GM12865 (cell line): Measurements from ENCODE around the gene C1QTNF12.

Source experiments
- DNase-seq: peaks from one replicate; pipeline ENCODE4 v3.0.0; 2010; ENCODE audit warnings: low read depth
- H3K4me3 ChIP-seq: 2 replicates; pipeline ENCODE4 v1.5.1; 2011; ENCODE audit warnings: mild to moderate bottlenecking, low read depth, low read length, control low read depth
- CTCF ChIP-seq: IDR thresholded peaks from 2 replicates; pipeline ENCODE4 v1.5.1; 2011; ENCODE audit warnings: low read length, control low read depth, low read depth, inconsistent platforms; ENCODE audit not compliant: insufficient read depth; ENCODE audit errors: missing control alignments

Gene C1QTNF12

DNA sequence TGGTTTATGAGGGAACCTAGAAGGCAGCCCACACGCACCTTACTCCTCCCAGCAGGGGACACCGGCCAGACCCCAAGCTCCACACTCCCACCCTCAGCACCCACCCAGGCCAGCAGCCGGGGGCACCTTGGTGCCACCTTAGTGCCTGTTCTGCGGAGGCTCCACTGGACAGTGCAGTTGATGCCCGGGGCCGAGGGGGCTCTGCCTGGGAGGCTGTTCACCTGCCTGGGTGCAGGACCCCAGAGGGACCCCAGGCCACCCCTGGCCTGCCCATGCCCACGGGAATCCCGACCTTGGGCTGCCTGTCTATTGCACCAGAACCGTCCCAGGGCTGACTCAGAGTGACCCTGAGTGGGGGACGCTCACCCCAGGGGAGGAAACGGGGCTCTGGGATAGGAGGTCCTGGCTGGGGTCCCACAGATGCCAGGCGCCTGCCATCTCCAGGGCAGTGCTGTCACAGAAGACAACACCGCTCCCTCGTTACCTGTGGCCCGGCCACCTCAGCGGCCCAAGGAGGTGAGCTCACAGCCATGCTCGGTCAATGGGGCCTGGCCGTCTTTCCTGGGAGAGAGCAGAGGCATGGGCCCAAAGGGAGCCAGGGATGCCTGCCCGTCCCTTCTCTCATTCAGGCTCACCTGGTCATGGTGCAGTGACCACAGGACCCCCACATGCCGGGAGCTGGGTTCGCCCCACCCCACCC is 34.4 kb upstream of the C1QTNF12 start:
- no peak for TF ChIP-seq CTCF
- H3K4me3 ChIP-seq = no peak overlapping the region
- DNase-seq = no peak

GRCh38 chr1:1279028-1279427 is 32.5 kb upstream of the C1QTNF12 start:
- TF ChIP-seq CTCF = no peak
- no peak for DNase-seq
- no peak overlapping the region for H3K4me3 ChIP-seq

DNA sequence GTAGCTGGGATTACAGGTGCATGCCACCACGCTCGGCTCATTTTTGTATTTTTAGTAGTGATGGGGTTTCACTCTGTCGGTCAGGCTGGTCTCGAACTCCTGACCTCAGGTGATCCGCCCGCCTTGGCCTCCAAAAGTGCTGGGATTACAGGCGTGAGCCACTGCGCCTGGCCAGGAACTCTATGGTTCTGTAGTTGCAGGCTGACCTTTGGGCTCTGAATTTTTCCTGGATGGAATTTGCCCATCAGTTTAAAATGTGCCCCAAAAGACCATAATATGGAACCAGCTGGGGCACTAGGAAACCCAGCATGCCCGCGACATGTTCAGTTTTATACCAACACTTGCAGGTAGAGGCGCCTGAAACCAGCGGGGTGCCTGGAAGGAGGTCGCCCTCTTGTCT is 32.1 kb upstream of the C1QTNF12 start:
- TF ChIP-seq CTCF = no peak
- H3K4me3 ChIP-seq = no peak overlapping the region
- DNase-seq = no peak

DNA sequence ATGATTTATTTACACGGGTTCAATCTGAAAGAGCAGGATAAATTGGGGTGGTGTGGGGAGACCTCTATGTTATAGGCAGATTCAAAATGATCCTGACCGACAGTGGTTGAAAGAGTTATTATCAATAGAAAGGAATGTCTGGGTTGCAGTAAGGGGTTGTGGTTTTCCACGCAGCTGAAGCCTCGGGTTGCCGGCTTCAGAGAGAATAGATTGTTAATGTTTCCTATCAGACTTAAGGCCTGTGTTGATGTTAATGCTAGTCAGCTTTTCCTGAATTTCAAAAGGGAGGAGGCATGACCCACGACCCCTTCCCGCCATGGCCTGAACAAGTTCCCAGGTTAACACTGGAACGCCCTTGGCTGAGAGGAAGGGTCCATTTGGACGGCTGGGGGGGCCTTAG is 29.3 kb upstream of the C1QTNF12 start:
- no peak for DNase-seq
- TF ChIP-seq CTCF = no peak
- no peak overlapping the region for H3K4me3 ChIP-seq

GRCh38 chr1:1274931-1275431 is 28.5 kb upstream of the C1QTNF12 start:
- no peak for DNase-seq
- TF ChIP-seq CTCF = no peak
- no peak overlapping the region for H3K4me3 ChIP-seq

- H3K4me3 ChIP-seq = peak overlapping the region; percentile 66
- DNase-seq = no peak
- TF ChIP-seq CTCF = no peak
These were observed 27.9 kb upstream of the C1QTNF12 start for GRCh38 chr1:1274299-1274930.
